Fibroblast of the aortic adventitia (primary cell): ENCODE data around the gene ILKAP. TPM values are rescaled to one million over a fixed set of nuclear protein-coding genes. Genes with fewer than 3 reads are reported as not detected.

Experiments used
- DNase-seq: peaks from one replicate; pipeline ENCODE4 v3.0.0-alpha.2; 2010; ENCODE audit warnings: low read depth
- H3K4me3 ChIP-seq: 2 replicates; pipeline ENCODE4 v1.5.1; 2011; ENCODE audit warnings: low read depth, mild to moderate bottlenecking, control low read depth, low read length, moderate library complexity
- total RNA-seq: library from RNA; depleted of rRNA; stranded (reverse); fragments of >200 nt; gene quantifications from 2 replicates; pipeline ENCODE4 v1.2.3, GENCODE V29; 2012; ENCODE audit warnings: low replicate concordance
- TF ChIP-seq, protein P1 (sequence below): IDR thresholded peaks from 2 replicates; pipeline ENCODE4 v1.5.1; 2011; ENCODE audit warnings: mild to moderate bottlenecking, low read length, control low read depth, inconsistent platforms; ENCODE audit not compliant: insufficient read depth

The ILKAP gene
- total RNA-seq, 1 donor = 19.0 TPM

DNA sequence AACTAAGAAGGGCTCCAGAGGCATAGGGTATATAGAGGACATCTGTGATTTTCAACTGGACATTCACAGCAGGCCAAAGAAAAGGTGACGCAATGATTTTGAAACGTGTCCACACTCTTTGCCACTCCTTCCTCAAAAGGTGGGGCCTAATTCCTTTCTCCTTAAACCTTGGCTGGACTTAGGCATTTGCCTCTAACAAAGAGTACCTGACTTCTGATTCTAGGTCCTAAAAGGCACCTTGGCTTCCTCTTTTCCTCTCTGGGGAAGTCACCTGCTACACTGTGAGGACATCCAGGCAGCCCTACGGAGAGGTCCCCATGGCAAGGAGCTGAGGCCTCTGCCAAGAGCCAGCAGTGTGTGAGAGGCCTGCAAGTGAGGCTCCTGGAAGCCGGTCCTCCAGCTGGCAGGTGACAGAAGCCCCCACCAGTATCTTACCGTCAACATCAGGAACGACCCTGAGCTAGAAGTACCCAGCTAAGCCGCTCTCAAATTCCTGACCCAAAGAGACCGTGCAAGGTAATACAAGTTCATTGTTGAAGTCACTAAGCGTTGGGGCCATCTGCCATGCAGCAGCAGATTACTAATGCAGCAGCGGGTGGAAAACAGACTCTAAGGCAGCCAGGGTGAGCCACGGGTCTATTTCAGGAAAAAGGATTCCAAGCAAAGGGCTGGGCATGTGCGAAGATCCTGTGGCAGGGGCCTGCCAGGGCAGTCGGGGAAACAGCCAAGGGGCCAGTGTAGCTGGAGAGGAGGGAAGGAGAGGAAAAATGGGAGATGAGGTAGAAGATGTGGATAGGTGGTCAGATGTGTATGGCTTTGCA lies 43.7 kb upstream of the ILKAP start:
- TF ChIP-seq, protein P1, sequence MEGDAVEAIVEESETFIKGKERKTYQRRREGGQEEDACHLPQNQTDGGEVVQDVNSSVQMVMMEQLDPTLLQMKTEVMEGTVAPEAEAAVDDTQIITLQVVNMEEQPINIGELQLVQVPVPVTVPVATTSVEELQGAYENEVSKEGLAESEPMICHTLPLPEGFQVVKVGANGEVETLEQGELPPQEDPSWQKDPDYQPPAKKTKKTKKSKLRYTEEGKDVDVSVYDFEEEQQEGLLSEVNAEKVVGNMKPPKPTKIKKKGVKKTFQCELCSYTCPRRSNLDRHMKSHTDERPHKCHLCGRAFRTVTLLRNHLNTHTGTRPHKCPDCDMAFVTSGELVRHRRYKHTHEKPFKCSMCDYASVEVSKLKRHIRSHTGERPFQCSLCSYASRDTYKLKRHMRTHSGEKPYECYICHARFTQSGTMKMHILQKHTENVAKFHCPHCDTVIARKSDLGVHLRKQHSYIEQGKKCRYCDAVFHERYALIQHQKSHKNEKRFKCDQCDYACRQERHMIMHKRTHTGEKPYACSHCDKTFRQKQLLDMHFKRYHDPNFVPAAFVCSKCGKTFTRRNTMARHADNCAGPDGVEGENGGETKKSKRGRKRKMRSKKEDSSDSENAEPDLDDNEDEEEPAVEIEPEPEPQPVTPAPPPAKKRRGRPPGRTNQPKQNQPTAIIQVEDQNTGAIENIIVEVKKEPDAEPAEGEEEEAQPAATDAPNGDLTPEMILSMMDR = no peak
- H3K4me3 ChIP-seq = no peak overlapping the region
- peak; percentile 22 for DNase-seq

DNA sequence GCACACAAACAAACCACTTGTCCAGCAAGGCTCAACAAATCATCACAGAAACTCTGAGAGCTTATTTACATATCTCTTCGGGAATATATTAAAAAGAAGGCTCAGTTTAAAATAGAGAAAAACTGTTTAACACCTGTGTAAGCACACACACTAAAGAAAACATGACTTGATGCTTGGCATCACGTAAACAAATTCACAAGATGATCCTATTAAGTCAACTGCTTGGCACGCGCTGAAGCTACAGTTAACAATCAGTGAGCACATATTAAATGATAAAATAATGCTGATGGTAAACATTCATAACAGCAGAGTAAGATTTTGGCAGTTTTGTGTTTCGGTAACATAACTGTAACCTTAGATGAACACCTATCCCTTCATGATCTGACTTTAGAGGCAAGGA lies 40.7 kb upstream of the ILKAP start:
- TF ChIP-seq, protein P1 = no peak
- no peak for DNase-seq
- no peak overlapping the region for H3K4me3 ChIP-seq

DNA sequence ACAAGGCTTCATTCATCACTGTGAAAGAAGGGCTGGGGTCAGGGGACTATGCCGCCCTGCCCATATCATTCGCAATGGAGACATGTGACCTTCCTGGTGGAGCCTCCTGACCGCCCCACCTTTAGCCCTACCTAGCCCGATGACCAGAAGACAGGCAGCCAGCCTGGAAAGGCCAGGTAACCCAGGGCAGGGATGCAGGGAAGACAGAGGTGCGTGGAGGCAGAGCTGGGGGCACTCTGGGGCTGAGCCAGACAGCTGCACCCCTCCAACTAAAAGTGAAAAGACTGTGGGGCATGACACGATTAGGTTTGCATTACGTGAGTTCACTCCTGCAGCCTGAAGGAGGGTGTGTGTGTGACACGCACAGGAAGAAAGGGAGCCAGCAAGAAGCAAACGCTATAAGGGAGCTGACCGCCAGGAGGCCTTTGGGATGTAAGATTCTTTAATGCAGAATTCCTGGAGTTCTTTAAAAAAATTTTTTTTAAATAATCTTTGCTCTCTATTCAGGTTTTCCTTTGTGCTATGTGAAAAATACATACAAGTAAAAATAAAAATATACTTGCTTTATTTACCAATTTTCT lies 40.1 kb upstream of the ILKAP start:
- TF ChIP-seq, protein P1 = no peak
- H3K4me3 ChIP-seq = no peak overlapping the region
- no peak for DNase-seq

DNA sequence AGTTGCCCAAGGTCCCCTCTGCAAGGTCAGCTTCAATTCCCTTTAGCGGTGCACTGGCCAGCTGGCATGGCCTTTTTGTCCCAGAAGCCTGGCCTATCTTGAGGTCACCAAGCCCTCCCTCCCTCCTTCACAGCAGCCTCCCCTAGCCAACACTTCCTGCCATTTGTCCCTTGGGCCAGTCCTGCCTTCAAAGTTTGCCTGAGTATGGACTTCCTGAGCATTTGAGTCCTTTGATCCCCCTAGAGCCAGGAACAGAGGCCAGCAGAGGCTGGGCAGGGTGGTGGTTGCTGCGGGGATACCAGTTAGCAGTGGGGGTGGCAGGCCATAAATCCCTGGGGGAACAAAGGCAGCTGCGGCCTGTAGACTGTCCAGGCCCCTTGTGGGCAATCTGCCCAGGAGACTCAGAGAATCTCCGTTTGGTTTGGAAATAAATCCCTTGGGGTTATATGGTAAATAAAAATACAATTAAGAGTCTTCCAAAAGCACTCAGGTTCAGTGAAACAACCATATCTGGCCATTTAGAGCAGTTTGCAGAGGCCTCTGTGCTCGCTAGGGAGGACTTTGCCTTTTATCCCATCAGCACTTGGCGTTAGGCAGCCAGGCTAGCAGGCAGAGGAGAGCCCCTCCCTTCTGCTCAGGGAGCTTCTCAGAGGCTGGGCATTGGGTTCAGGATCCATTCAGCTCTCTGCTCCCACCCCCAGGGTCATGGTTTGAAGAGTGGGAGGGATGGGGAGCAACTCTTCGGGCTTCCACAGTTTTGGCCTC lies 39.4 kb upstream of the ILKAP start:
- TF ChIP-seq, protein P1 = no peak
- no peak overlapping the region for H3K4me3 ChIP-seq
- DNase-seq = no peak

DNA sequence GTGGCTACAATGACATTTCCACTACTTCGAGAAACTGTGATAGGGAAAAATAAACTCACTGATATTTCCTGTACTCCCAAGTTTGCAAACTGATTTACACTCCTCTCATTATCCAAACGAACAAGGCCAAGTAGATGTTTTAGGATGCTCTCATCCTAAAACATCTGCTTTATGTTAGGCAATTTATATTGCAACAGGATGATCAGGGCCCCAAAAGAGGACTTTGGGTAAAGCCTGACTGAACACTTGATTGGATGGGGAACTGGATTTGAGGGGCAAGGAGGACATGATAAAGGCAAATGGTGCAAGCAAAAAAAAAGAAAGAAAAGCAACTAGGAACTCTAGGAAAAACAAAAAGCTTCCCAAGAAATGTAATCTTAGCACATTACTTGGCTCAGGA lies 38.5 kb upstream of the ILKAP start:
- H3K4me3 ChIP-seq = no peak overlapping the region
- TF ChIP-seq, protein P1 = no peak
- DNase-seq = no peak

DNA sequence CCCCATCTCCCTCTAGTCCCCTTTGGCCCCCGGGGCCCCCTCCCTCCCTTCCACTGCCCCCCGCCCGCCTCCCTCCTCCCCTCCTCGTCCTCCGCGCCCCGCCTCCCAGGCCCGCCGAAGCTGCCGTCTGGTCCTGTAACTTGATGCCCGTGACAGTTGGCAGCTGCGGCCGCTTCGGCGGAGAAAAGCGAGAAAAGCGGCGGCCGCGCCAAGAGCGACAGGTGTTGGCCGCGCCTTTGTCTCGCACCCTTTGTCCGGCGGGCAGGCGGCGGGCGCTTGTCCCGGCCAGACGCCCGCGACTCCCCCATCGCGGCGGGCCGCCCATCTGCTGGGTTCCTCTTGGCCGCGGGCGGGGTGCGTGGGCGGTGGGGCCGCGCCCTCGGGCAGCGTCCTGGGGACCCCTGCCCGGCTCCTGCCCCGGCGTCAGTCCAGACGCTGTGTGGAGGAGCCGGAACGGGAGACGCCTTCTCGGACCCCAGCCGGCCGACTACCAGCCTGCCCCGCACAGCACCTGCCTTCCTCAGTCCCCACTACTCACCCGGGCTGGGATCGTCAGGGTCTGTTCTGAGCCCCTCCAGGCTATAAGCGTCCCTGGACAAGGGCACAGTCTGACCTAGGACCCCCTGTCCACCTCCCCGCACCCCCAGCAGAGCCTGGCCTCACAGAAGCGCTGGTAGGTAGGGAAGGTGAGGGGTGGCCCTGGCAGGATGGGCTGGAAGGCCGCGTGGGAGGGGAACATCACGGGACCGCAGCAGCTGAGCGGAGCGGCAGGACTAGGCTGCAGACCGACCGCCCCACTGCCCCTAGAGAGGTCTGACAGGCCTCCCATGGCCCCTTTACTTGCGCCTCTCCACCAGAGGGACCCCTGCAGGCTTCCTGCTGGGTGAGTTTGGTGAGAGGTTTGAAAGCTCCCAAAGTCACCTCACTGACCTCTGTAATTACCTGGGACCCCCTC lies 37.5 kb upstream of the ILKAP start:
- no peak overlapping the region for H3K4me3 ChIP-seq
- TF ChIP-seq, protein P1 = no peak
- no peak for DNase-seq
